HG02763 (cell line): ENCODE measurements around the gene IL3.

Experiments
- ATAC-seq: cut with Tn5 transposase; IDR thresholded peaks from one replicate; pipeline ENCODE4 v1.9.1; 2021; ENCODE audit warnings: mild to moderate bottlenecking, moderate library complexity; ENCODE audit not compliant: unreplicated experiment

The IL3 gene

GRCh38 chr5:132110930-132111329 is 50.5 kb downstream of the IL3 start:
- no peak for ATAC-seq

GRCh38 chr5:132112111-132112510 is 51.7 kb downstream of the IL3 start:
- no peak for ATAC-seq
